Liver (tissue), 9 donors: ENCODE measurements around the gene PPP1R2. TPM values are rescaled to one million over a fixed set of nuclear protein-coding genes. Genes with fewer than 3 reads are reported as not detected.

Experiments
- DNase-seq: peaks from one replicate; pipeline ENCODE4 v3.0.0-alpha.2; 2017; ENCODE audit warnings: low spot score
- H3K27ac ChIP-seq, 2 donors: one replicate each; pipeline ENCODE4 v1.7.0; 2013; ENCODE audit warnings: inconsistent platforms in 2 of 2, low read length in 2 of 2, control low read depth in 1 of 2, low read depth in 1 of 2, mild to moderate bottlenecking in 1 of 2
- H3K27me3 ChIP-seq, 4 donors: one replicate each; pipeline versions ENCODE4 v1.6.1 to v1.7.0; 2013; ENCODE audit warnings: low read length in 3 of 4, inconsistent platforms in 1 of 4, mild to moderate bottlenecking in 1 of 4, moderate library complexity in 1 of 4; ENCODE audit not compliant: control insufficient read depth in 4 of 4, insufficient read depth in 4 of 4
- H3K36me3 ChIP-seq, 4 donors: one replicate each; pipeline versions ENCODE4 v1.6.1 to v1.7.0; 2013; ENCODE audit warnings: low read length in 3 of 4, mild to moderate bottlenecking in 3 of 4, low read depth in 1 of 4, moderate library complexity in 1 of 4; ENCODE audit not compliant: control insufficient read depth in 4 of 4, insufficient read depth in 3 of 4
- H3K4me1 ChIP-seq, 4 donors: one replicate each; pipeline versions ENCODE4 v1.6.1 to v1.7.0; 2013; ENCODE audit warnings: low read length in 3 of 4, mild to moderate bottlenecking in 3 of 4, moderate library complexity in 1 of 4; ENCODE audit not compliant: control insufficient read depth in 4 of 4, insufficient read depth in 4 of 4
- H3K4me3 ChIP-seq, 3 donors: one replicate each; pipeline versions ENCODE4 v1.6.1 to v1.7.0; 2013; ENCODE audit warnings: low read length in 3 of 3, control low read depth in 1 of 3, low read depth in 1 of 3, mild to moderate bottlenecking in 1 of 3
- H3K9ac ChIP-seq, 2 donors: one replicate each; pipeline ENCODE4 v1.7.0; 2013; ENCODE audit warnings: low read length in 2 of 2, mild to moderate bottlenecking in 2 of 2, moderate library complexity in 2 of 2, control low read depth in 1 of 2, low read depth in 1 of 2
- H3K9me3 ChIP-seq, 4 donors: one replicate each; pipeline versions ENCODE4 v1.6.1 to v1.7.0; 2013; ENCODE audit warnings: low read length in 3 of 4; ENCODE audit not compliant: control insufficient read depth in 4 of 4
- FOXA1 ChIP-seq: IDR thresholded peaks from 2 replicates; pipeline ENCODE4 v1.6.1; 2016; ENCODE audit warnings: antibody characterized with exemption
- FOXA2 ChIP-seq: IDR thresholded peaks from 2 replicates; pipeline ENCODE4 v1.6.1; 2016; ENCODE audit warnings: antibody characterized with exemption
- GABPA ChIP-seq, 2 donors: IDR thresholded peaks in 1 of 2; conservative IDR thresholded peaks in 1 of 2; 2 replicates each; pipeline ENCODE4 v1.6.1; 2016; ENCODE audit warnings: antibody characterized with exemption in 2 of 2, mild to moderate bottlenecking in 1 of 2, moderate library complexity in 1 of 2
- HNF4A ChIP-seq, 2 donors: conservative IDR thresholded peaks; 2 replicates each; pipeline ENCODE4 v1.6.1; 2016; ENCODE audit warnings: antibody characterized with exemption in 2 of 2, mild to moderate bottlenecking in 2 of 2
- JUND ChIP-seq, 2 donors: IDR thresholded peaks; 2 replicates each; pipeline ENCODE4 v1.6.1; 2016; ENCODE audit warnings: antibody characterized with exemption in 2 of 2
- NR2F2 ChIP-seq: IDR thresholded peaks from 2 replicates; pipeline ENCODE4 v1.6.1; 2016; ENCODE audit warnings: antibody characterized with exemption
- RAD21 ChIP-seq, 2 donors: IDR thresholded peaks; 2 replicates each; pipeline ENCODE4 v1.6.1; 2016; ENCODE audit warnings: antibody characterized with exemption in 2 of 2, mild to moderate bottlenecking in 2 of 2
- RXRA ChIP-seq, 2 donors: IDR thresholded peaks; 2 replicates each; pipeline ENCODE4 v1.6.1; 2017 to 2018; ENCODE audit warnings: antibody characterized with exemption in 2 of 2, mild to moderate bottlenecking in 1 of 2
- SP1 ChIP-seq: IDR thresholded peaks from 2 replicates; pipeline ENCODE4 v1.6.1; 2018; ENCODE audit warnings: antibody characterized with exemption, mild to moderate bottlenecking
- TAF1 ChIP-seq: conservative IDR thresholded peaks from 2 replicates; pipeline ENCODE4 v1.6.1; 2016; ENCODE audit warnings: antibody characterized with exemption, mild to moderate bottlenecking
- YY1 ChIP-seq: IDR thresholded peaks from 2 replicates; pipeline ENCODE4 v1.6.1; 2016; ENCODE audit warnings: antibody characterized with exemption, mild to moderate bottlenecking
- ZBTB33 ChIP-seq: IDR thresholded peaks from 2 replicates; pipeline ENCODE4 v1.6.1; 2016; ENCODE audit warnings: antibody characterized with exemption
- WGBS: extraction: QIAGEN DNeasy Blood & Tissue Kit; methylation state at CpG from one replicate; pipeline ENCODE4 v1.1.7; 2013; 5-methylcytosine and 5-hydroxymethylcytosine counted together
- polyA plus RNA-seq, 2 donors: library from polyadenylated mRNA; stranded (reverse) in 1 of 2; unstranded in 1 of 2; fragments of 200-250 nt in 1 of 2; fragments of >200 nt in 1 of 2; fragmentation: Nextera tagmentation in 1 of 2; extraction: Ambion mirVana in 1 of 2; gene quantifications; one replicate each; pipeline versions ENCODE4 v1.2.1 to v1.2.3, GENCODE V29; 2013 to 2015
- total RNA-seq, 2 donors: library from RNA; depleted of rRNA; stranded (reverse); fragments of >200 nt; gene quantifications; one replicate each; pipeline ENCODE4 v1.2.3, GENCODE V29; 2014
- TF ChIP-seq, protein P1 (sequence below): IDR thresholded peaks from 2 replicates; pipeline ENCODE4 v1.6.1; 2016; ENCODE audit warnings: antibody characterized with exemption, mild to moderate bottlenecking
- donor health status: healthy.
- donor health status: healthy.
- donor health status: healthy.
- donor health status: healthy.
- donor health status: healthy.

The PPP1R2 gene
- total and polyA plus RNA-seq, 4 donors = 9.3 to 21.4 (median 16.0) TPM

DNA sequence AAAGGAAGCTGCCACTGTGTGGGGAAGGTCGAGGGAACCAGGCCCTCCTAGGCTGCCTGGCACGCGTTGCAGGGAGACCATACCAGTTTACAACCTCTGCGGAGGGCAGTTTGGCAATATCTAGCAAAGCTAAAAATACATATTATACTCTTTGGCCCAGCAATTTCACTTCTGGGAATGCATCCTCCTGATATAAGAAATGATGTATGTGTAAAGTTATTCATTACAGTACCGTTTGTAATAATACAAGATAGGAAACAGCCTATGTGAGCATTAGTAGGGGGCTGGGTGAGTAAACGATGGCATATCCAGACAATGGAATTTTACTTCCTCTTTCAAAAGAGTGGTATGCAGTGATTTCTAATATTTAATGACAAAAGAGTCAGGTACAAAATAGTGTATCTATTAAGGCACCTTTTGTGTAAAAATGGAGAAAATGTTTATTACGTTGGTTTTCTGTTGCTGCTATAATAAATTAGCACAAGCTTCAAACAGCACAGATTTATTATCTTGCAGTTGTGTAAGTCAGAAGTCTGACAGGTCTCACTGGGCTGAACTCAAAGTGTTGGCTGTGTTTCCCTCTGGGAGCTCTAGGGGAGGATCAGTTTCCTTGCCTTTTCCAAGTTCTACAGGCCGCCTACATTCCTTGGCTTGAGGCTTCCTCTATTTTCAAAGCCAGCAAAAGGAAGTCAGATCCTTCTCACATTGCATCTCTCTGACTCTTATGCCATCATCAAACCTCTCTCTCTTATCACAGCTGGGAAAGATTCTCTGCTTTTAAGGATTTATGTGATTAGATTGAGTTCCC is 31.6 kb upstream of the PPP1R2 start:
- Histone ChIP-seq H3K9me3 (no peaks in the 10 kb centered on the region), H3K4me1 (no peaks in the 10 kb centered on the region), H3K27ac (no peak overlapping the region), H3K36me3 (no peaks in the 10 kb centered on the region), H3K9ac (no peak overlapping the region), H3K27me3 (no peaks in the 10 kb centered on the region), H3K4me3 (no peak overlapping the region)
- DNase-seq = no peak
- TF ChIP-seq SP1 = no peak
- TF ChIP-seq RAD21 (IDR thresholded peaks at IDR 0.05) = no peak
- TF ChIP-seq JUND (IDR thresholded peaks at IDR 0.05) = no peak
- no peak for TF ChIP-seq NR2F2
- TF ChIP-seq, protein P1, sequence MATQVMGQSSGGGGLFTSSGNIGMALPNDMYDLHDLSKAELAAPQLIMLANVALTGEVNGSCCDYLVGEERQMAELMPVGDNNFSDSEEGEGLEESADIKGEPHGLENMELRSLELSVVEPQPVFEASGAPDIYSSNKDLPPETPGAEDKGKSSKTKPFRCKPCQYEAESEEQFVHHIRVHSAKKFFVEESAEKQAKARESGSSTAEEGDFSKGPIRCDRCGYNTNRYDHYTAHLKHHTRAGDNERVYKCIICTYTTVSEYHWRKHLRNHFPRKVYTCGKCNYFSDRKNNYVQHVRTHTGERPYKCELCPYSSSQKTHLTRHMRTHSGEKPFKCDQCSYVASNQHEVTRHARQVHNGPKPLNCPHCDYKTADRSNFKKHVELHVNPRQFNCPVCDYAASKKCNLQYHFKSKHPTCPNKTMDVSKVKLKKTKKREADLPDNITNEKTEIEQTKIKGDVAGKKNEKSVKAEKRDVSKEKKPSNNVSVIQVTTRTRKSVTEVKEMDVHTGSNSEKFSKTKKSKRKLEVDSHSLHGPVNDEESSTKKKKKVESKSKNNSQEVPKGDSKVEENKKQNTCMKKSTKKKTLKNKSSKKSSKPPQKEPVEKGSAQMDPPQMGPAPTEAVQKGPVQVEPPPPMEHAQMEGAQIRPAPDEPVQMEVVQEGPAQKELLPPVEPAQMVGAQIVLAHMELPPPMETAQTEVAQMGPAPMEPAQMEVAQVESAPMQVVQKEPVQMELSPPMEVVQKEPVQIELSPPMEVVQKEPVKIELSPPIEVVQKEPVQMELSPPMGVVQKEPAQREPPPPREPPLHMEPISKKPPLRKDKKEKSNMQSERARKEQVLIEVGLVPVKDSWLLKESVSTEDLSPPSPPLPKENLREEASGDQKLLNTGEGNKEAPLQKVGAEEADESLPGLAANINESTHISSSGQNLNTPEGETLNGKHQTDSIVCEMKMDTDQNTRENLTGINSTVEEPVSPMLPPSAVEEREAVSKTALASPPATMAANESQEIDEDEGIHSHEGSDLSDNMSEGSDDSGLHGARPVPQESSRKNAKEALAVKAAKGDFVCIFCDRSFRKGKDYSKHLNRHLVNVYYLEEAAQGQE = no peak
- no peak for TF ChIP-seq FOXA1
- no peak for TF ChIP-seq TAF1
- TF ChIP-seq RXRA (IDR thresholded peaks at IDR 0.05) = no peak
- no peak for TF ChIP-seq ZBTB33
- TF ChIP-seq GABPA (IDR thresholded peaks at IDR 0.05 in 1 of 2, conservative IDR thresholded peaks at IDR 0.05 in 1 of 2) = no peak
- 79% methylated on average over 8 of the region's 8 CpGs for WGBS

GRCh38 chr3:195573611-195574496 is 30.7 kb upstream of the PPP1R2 start:
- Histone ChIP-seq H3K36me3 (no peaks in the 10 kb centered on the region), H3K27me3 (no peaks in the 10 kb centered on the region), H3K9ac (no peak overlapping the region), H3K9me3 (no peaks in the 10 kb centered on the region), H3K4me3 (no peak overlapping the region), H3K27ac (no peak overlapping the region), H3K4me1 (no peaks in the 10 kb centered on the region)
- DNase-seq = no peak
- 91% methylated on average over 19 of the region's 19 CpGs for WGBS
- TF ChIP-seq ZBTB33 (no peak), HNF4A (conservative IDR thresholded peaks at IDR 0.05) (no peak), FOXA2 (no peak), YY1 (no peak), TAF1 (no peak), RXRA (IDR thresholded peaks at IDR 0.05) (no peak)
